ENCODE measurements around the gene ACLY.

ACLY gene

DNA sequence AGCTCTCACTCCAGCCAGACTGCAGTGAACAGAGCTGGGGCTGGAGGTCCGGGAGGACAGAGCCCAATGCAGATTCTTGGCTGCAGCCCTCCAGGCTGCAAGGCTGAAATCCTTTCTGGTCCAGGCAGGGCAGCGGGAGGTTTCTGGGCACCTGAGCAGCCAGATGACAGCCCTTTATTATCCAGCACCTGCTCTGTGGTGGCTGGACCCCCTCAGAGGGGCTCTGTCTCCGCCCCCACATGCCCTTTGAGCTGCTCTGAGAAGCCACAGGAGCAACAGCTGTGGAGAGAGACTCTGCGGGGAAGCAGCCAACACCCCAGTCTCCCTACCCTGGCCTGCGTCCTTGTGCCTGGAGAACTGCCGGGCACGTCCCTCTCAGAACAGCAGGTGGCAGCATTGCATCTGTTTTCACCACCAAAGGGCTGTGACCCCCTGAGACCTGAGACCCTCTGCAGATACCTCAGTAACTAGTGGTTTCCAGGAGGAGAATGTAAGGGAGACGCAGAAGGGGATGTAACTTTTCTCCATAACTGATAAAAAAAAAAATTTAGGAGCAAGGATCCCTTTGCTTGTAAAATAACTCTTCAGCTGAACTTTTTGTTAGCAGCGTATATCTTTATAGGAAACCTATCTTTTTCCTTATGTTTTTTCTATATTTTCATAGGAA lies 44.1 kb upstream of the ACLY start:
- H3K4me1 ChIP-seq (ENCODE audit: control insufficient read depth, insufficient read depth, low read length), result 0 out of 2 replicates have a peak, but pooled peaks cover 4% of the 10 kb centered on the region
- POLR2A ChIA-PET, result interaction anchor here (0.6 to 0.7 kb wide), 2 partner anchors 118 to 143 kb away, joined by 3 read pairs; no protein-coding TSS in a partner anchor
- CTCF ChIA-PET, result interaction anchor here (0.6 to 12.1 kb wide), 43 partner anchors 8 to 1542 kb away, joined by 3 to 142 read pairs (median 4); partner anchors contain the start of genes DNAJC7, KAT2A, NKIRAS2 and ODAD4
- H3K4me3 ChIP-seq (ENCODE audit: low read depth, low read length), result no peak overlapping the region
- peaks cover 0 to 3% of the 10 kb centered on the region in 2 experiments; a peak in 1 of 3 replicates for H3K36me3 ChIP-seq (ENCODE audit: control insufficient read depth in 2 of 2, insufficient read depth in 1 of 2, low read length in 2 of 2)
- no peak overlapping the region for H3K27ac ChIP-seq (ENCODE audit: extremely low read depth, low read depth, low read length)
- TF ChIP-seq SP7 (tag by site-specific recombination; IDR thresholded peaks at IDR 0.05), result 0 out of 2 replicates have a peak, but pooled peaks have one; percentile 21
- no peak for TF ChIP-seq TRIM28 (IDR thresholded peaks at IDR 0.05; ENCODE audit: borderline replicate concordance, low read length)
- no peak for TF ChIP-seq ZNF114 (tag by site-specific recombination; IDR thresholded peaks at IDR 0.05)
- TF ChIP-seq ZNF660 (tag by site-specific recombination; IDR thresholded peaks at IDR 0.05), result peak; percentile 69; the same call in 1 of the 2 replicates
- TF ChIP-seq ZNF830 (tag by site-specific recombination; IDR thresholded peaks at IDR 0.05; ENCODE audit: low read depth), result no peak
- TF ChIP-seq ZNF302 (tag by site-specific recombination; IDR thresholded peaks at IDR 0.05; ENCODE audit: low read depth), result no peak
- TF ChIP-seq ZNF747 (tag by site-specific recombination; IDR thresholded peaks at IDR 0.05), result no peak
- TF ChIP-seq KLF1 (tag by site-specific recombination; IDR thresholded peaks at IDR 0.05), result no peak
- TF ChIP-seq, protein P1, sequence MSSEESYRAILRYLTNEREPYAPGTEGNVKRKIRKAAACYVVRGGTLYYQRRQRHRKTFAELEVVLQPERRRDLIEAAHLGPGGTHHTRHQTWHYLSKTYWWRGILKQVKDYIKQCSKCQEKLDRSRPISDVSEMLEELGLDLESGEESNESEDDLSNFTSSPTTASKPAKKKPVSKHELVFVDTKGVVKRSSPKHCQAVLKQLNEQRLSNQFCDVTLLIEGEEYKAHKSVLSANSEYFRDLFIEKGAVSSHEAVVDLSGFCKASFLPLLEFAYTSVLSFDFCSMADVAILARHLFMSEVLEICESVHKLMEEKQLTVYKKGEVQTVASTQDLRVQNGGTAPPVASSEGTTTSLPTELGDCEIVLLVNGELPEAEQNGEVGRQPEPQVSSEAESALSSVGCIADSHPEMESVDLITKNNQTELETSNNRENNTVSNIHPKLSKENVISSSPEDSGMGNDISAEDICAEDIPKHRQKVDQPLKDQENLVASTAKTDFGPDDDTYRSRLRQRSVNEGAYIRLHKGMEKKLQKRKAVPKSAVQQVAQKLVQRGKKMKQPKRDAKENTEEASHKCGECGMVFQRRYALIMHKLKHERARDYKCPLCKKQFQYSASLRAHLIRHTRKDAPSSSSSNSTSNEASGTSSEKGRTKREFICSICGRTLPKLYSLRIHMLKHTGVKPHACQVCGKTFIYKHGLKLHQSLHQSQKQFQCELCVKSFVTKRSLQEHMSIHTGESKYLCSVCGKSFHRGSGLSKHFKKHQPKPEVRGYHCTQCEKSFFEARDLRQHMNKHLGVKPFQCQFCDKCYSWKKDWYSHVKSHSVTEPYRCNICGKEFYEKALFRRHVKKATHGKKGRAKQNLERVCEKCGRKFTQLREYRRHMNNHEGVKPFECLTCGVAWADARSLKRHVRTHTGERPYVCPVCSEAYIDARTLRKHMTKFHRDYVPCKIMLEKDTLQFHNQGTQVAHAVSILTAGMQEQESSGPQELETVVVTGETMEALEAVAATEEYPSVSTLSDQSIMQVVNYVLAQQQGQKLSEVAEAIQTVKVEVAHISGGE (tag by site-specific recombination; conservative IDR thresholded peaks at IDR 0.05; ENCODE audit: low read depth), result no peak
- no peak for TF ChIP-seq ZXDB (tag by site-specific recombination; IDR thresholded peaks at IDR 0.05)
- TF ChIP-seq GLIS1 (tag by site-specific recombination; IDR thresholded peaks at IDR 0.05), result peak; percentile 96
- TF ChIP-seq, protein P2, sequence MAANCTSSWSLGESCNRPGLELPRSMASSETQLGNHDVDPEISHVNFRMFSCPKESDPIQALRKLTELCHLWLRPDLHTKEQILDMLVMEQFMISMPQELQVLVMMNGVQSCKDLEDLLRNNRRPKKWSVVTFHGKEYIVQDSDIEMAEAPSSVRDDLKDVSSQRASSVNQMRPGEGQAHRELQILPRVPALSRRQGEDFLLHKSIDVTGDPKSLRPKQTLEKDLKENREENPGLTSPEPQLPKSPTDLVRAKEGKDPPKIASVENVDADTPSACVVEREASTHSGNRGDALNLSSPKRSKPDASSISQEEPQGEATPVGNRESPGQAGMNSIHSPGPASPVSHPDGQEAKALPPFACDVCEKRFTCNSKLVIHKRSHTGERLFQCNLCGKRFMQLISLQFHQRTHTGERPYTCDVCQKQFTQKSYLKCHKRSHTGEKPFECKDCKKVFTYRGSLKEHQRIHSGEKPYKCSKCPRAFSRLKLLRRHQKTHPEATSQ (tag by site-specific recombination; IDR thresholded peaks at IDR 0.05), result no peak
- no peak for TF ChIP-seq ZNF248 (tag by site-specific recombination; IDR thresholded peaks at IDR 0.05)
- TF ChIP-seq ZFP37 (tag by site-specific recombination; IDR thresholded peaks at IDR 0.05), result no peak
- no peak for TF ChIP-seq ZNF658 (tag by site-specific recombination; IDR thresholded peaks at IDR 0.05)
- no peak for TF ChIP-seq ZNF266 (tag by site-specific recombination; IDR thresholded peaks at IDR 0.05; ENCODE audit: low read depth)
- 0 out of 2 replicates have a peak, but pooled peaks have one; percentile 63 for TF ChIP-seq ZNF2 (tag by site-specific recombination; IDR thresholded peaks at IDR 0.05)
- 0 out of 2 replicates have a peak, but pooled peaks have one; percentile 17 for TF ChIP-seq GLIS2 (tag by site-specific recombination; IDR thresholded peaks at IDR 0.05)
- TF ChIP-seq, protein P3, sequence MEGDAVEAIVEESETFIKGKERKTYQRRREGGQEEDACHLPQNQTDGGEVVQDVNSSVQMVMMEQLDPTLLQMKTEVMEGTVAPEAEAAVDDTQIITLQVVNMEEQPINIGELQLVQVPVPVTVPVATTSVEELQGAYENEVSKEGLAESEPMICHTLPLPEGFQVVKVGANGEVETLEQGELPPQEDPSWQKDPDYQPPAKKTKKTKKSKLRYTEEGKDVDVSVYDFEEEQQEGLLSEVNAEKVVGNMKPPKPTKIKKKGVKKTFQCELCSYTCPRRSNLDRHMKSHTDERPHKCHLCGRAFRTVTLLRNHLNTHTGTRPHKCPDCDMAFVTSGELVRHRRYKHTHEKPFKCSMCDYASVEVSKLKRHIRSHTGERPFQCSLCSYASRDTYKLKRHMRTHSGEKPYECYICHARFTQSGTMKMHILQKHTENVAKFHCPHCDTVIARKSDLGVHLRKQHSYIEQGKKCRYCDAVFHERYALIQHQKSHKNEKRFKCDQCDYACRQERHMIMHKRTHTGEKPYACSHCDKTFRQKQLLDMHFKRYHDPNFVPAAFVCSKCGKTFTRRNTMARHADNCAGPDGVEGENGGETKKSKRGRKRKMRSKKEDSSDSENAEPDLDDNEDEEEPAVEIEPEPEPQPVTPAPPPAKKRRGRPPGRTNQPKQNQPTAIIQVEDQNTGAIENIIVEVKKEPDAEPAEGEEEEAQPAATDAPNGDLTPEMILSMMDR (tag by site-specific recombination; IDR thresholded peaks at IDR 0.05), result peak; percentile 88
- peak; percentile 97 for TF ChIP-seq ZNF654 (tag by site-specific recombination; IDR thresholded peaks at IDR 0.05; ENCODE audit: low read depth)
- TF ChIP-seq ZNF324 (tag by site-specific recombination; IDR thresholded peaks at IDR 0.05), result no peak
- TF ChIP-seq ZIC2 (tag by site-specific recombination; IDR thresholded peaks at IDR 0.05), result peak; percentile 95
- TF ChIP-seq, protein P4, sequence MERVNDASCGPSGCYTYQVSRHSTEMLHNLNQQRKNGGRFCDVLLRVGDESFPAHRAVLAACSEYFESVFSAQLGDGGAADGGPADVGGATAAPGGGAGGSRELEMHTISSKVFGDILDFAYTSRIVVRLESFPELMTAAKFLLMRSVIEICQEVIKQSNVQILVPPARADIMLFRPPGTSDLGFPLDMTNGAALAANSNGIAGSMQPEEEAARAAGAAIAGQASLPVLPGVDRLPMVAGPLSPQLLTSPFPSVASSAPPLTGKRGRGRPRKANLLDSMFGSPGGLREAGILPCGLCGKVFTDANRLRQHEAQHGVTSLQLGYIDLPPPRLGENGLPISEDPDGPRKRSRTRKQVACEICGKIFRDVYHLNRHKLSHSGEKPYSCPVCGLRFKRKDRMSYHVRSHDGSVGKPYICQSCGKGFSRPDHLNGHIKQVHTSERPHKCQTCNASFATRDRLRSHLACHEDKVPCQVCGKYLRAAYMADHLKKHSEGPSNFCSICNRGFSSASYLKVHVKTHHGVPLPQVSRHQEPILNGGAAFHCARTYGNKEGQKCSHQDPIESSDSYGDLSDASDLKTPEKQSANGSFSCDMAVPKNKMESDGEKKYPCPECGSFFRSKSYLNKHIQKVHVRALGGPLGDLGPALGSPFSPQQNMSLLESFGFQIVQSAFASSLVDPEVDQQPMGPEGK (tag by site-specific recombination; IDR thresholded peaks at IDR 0.05), result 0 out of 2 replicates have a peak, but pooled peaks have one; percentile 33
- H3K9me3 ChIP-seq (ENCODE audit: control insufficient read depth, insufficient read depth, low read depth, low read length), result no peaks in the 10 kb centered on the region

All from HEK293 (cell line).